ENCODE measurements around the gene PATE3. TPM values are rescaled to one million over a fixed set of nuclear protein-coding genes. Genes with fewer than 3 reads are reported as not detected.

PATE3 gene
- total and polyA plus RNA-seq, 4 donors: not detected

- no peak for DNase-seq (ENCODE audit: low spot score)
- no peaks in the 10 kb centered on the region for H3K9me3 ChIP-seq (ENCODE audit: control insufficient read depth in 4 of 4, low read length in 3 of 4)
- H3K4me1 ChIP-seq (ENCODE audit: control insufficient read depth in 4 of 4, insufficient read depth in 4 of 4, low read length in 3 of 4): no peaks in the 10 kb centered on the region
- peaks cover 0 to 12% (median 0%) of the 10 kb centered on the region in 4 donors for H3K27me3 ChIP-seq (ENCODE audit: control insufficient read depth in 4 of 4, insufficient read depth in 4 of 4, low read length in 3 of 4)
- no peak overlapping the region for H3K9ac ChIP-seq (ENCODE audit: low read depth in 1 of 2, low read length in 2 of 2)
- no peaks in the 10 kb centered on the region for H3K36me3 ChIP-seq (ENCODE audit: control insufficient read depth in 4 of 4, insufficient read depth in 3 of 4, low read depth in 1 of 4, low read length in 3 of 4)
- 71% methylated on average over 7 of the region's 7 CpGs for WGBS
- TF ChIP-seq FOXA2 (IDR thresholded peaks at IDR 0.05) (no peak), NR2F2 (IDR thresholded peaks at IDR 0.05) (no peak), ATF3 (IDR thresholded peaks at IDR 0.05) (no peak), HNF4G (IDR thresholded peaks at IDR 0.05) (no peak), REST (IDR thresholded peaks at IDR 0.05) (no peak), GABPA (IDR thresholded peaks at IDR 0.05 in 1 of 2, conservative IDR thresholded peaks at IDR 0.05 in 1 of 2) (no peak), RXRA (IDR thresholded peaks at IDR 0.05) (no peak), ZBTB33 (IDR thresholded peaks at IDR 0.05) (no peak), FOXA1 (IDR thresholded peaks at IDR 0.05) (no peak), RAD21 (IDR thresholded peaks at IDR 0.05) (no peak), MAX (IDR thresholded peaks at IDR 0.05) (no peak), JUND (IDR thresholded peaks at IDR 0.05) (no peak), SP1 (IDR thresholded peaks at IDR 0.05) (no peak), EGR1 (IDR thresholded peaks at IDR 0.05; ENCODE audit: low read depth in 2 of 2) (no peak), CTCF (IDR thresholded peaks at IDR 0.05; ENCODE audit: low read depth, low read length, missing input control) (no peak)
- no peak overlapping the region for H3K27ac ChIP-seq (ENCODE audit: low read depth in 1 of 2, low read length in 2 of 2)
- no peak overlapping the region for H3K4me3 ChIP-seq (ENCODE audit: low read depth in 1 of 3, low read length in 3 of 3)
Measured at GRCh38 chr11:125756050-125756449, 31.9 kb upstream of the PATE3 start.

- WGBS: 60% methylated on average over 1 of the region's 1 CpG
- TF ChIP-seq EGR1 (IDR thresholded peaks at IDR 0.05; ENCODE audit: low read depth in 2 of 2) (no peak), FOXA2 (IDR thresholded peaks at IDR 0.05) (no peak), GABPA (IDR thresholded peaks at IDR 0.05 in 1 of 2, conservative IDR thresholded peaks at IDR 0.05 in 1 of 2) (no peak), RAD21 (IDR thresholded peaks at IDR 0.05) (no peak), NR2F2 (IDR thresholded peaks at IDR 0.05) (no peak), SP1 (IDR thresholded peaks at IDR 0.05) (no peak), REST (IDR thresholded peaks at IDR 0.05) (no peak), ATF3 (IDR thresholded peaks at IDR 0.05) (no peak), JUND (IDR thresholded peaks at IDR 0.05) (no peak), TAF1 (conservative IDR thresholded peaks at IDR 0.05) (no peak), HNF4G (IDR thresholded peaks at IDR 0.05) (no peak), FOXA1 (IDR thresholded peaks at IDR 0.05) (no peak), HNF4A (conservative IDR thresholded peaks at IDR 0.05) (no peak), MAX (IDR thresholded peaks at IDR 0.05) (no peak)
Measured at GRCh38 chr11:125762445-125762844, 25.5 kb upstream of the PATE3 start.

More at GRCh38 chr11:125762445-125762844, 25.5 kb upstream of the PATE3 start:
- Histone ChIP-seq H3K4me1 (ENCODE audit: control insufficient read depth in 4 of 4, insufficient read depth in 4 of 4, low read length in 3 of 4) (no peaks in the 10 kb centered on the region), H3K27me3 (ENCODE audit: control insufficient read depth in 4 of 4, insufficient read depth in 4 of 4, low read length in 3 of 4) (peaks cover 0 to 10% (median 0%) of the 10 kb centered on the region in 4 donors), H3K36me3 (ENCODE audit: control insufficient read depth in 4 of 4, insufficient read depth in 3 of 4, low read depth in 1 of 4, low read length in 3 of 4) (no peaks in the 10 kb centered on the region), H3K4me3 (ENCODE audit: low read depth in 1 of 3, low read length in 3 of 3) (no peak overlapping the region), H3K27ac (ENCODE audit: low read depth in 1 of 2, low read length in 2 of 2) (no peak overlapping the region), H3K9ac (ENCODE audit: low read depth in 1 of 2, low read length in 2 of 2) (no peak overlapping the region), H3K9me3 (ENCODE audit: control insufficient read depth in 4 of 4, low read length in 3 of 4) (no peaks in the 10 kb centered on the region)
- DNase-seq (ENCODE audit: low spot score): no peak

Data from liver (tissue), 9 donors.